Activated B cell treated with CpG ODN at 0.5 μM for 24 hours (primary cell): Measurements from ENCODE around the gene MAML2. TPM values are rescaled to one million over a fixed set of nuclear protein-coding genes. Genes with fewer than 3 reads are reported as not detected.

Experiments
- ATAC-seq: fragments of 200-7000 bp; cut with Tn5 transposase; one replicate; pipeline ENCODE4 v1.10.0; 2021; ENCODE audit warnings: low read depth, mild to moderate bottlenecking, moderate library complexity
- CTCF ChIA-PET: fragments of 350-600 bp; sonication (Branson Sonifier 250); formaldehyde crosslinking; loops from one replicate; lab custom pipeline; 2021; ENCODE audit warnings: antibody characterized with exemption; lab: Charles Lee
- POLR2A ChIA-PET: fragments of 350-600 bp; sonication (Branson Sonifier 250); formaldehyde crosslinking; loops from one replicate; lab custom pipeline; 2021; ENCODE audit warnings: antibody characterized with exemption; lab: Charles Lee
- DNase-seq: peaks from one replicate; pipeline ENCODE4 v3.0.0; 2022
- H3K27ac Mint-ChIP-seq: one replicate; pipeline ENCODE4 v1.8.0; 2020; ENCODE audit warnings: mixed read lengths
- H3K27me3 Mint-ChIP-seq: one replicate; pipeline ENCODE4 v1.8.0; 2021; ENCODE audit warnings: mixed read lengths
- H3K36me3 Mint-ChIP-seq: one replicate; pipeline ENCODE4 v1.8.0; 2021; ENCODE audit warnings: low read depth, mixed read lengths
- H3K4me1 Mint-ChIP-seq: one replicate; pipeline ENCODE4 v1.8.0; 2021; ENCODE audit warnings: mixed read lengths
- H3K4me3 Mint-ChIP-seq: one replicate; pipeline ENCODE4 v1.8.0; 2020; ENCODE audit warnings: mild to moderate bottlenecking, mixed read lengths
- H3K9me3 Mint-ChIP-seq: one replicate; pipeline ENCODE4 v1.8.0; 2020; ENCODE audit warnings: mixed read lengths
- CTCF ChIP-seq: fragments of 200-600 bp; IDR thresholded peaks from one replicate; pipeline ENCODE4 v1.8.0; 2022; ENCODE audit warnings: antibody characterized with exemption, mild to moderate bottlenecking
- intact Hi-C: fragments of 100-400 bp; cut with micrococcal nuclease; formaldehyde crosslinking; loops from one replicate; pipeline ENCODE4 v1.15.1; 2024
- total RNA-seq: library from RNA; stranded (reverse); gene quantifications from 2 replicates; pipeline ENCODE4 v1.2.3, GENCODE V29; 2022

The MAML2 gene
- total RNA-seq, 1 donor from 2014 or later = 24.8 TPM

GRCh38 chr11:96006037-96006436 is 337.0 kb downstream of the MAML2 start:
- intact Hi-C loops = no loop called here
- DNase-seq = no peak
- Mint-ChIP-seq H3K4me3 (no peak overlapping the region), H3K27ac (no peak overlapping the region), H3K27me3 (no peaks in the 10 kb centered on the region), H3K36me3 (peaks cover 4% of the 10 kb centered on the region), H3K4me1 (peaks cover 5% of the 10 kb centered on the region), H3K9me3 (no peaks in the 10 kb centered on the region)
- ChIA-PET POLR2A (no interaction called here), CTCF (no interaction called here)
- TF ChIP-seq CTCF = no peak
- ATAC-seq = no peak

GRCh38 chr11:96004862-96005261 is 338.1 kb downstream of the MAML2 start:
- no peak for TF ChIP-seq CTCF
- ChIA-PET CTCF (no interaction called here), POLR2A (no interaction called here)
- peaks cover 4% of the 10 kb centered on the region for H3K36me3 Mint-ChIP-seq
- no peak for ATAC-seq
- intact Hi-C loops = no loop called here
- no peak overlapping the region for H3K4me3 Mint-ChIP-seq
- no peaks in the 10 kb centered on the region for H3K4me1 Mint-ChIP-seq
- no peaks in the 10 kb centered on the region for H3K9me3 Mint-ChIP-seq
- DNase-seq = no peak
- no peaks in the 10 kb centered on the region for H3K27me3 Mint-ChIP-seq
- no peak overlapping the region for H3K27ac Mint-ChIP-seq

DNA sequence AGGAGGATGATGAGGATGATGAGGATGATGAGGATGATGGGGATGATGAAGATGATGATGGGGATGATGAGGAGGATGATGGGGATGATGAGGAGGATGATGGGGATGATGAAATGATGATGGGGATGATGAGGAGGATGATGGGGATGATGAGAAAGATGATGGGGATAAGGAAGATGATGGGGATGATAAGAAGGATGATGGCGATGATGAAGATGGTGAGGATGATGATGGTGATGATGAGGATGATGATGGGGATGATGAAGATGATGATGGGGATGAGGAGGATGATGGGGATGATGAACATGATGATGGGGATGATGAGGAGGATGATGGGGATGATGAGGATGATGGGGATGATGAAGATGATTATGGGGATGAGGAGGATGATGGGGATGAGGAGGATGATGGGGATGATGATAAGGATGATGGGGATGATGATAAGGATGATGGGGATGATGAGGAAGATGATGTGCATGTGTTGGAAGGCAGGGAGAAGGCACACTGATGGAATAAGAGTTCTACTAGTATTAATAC is 340.2 kb downstream of the MAML2 start:
- POLR2A ChIA-PET = no interaction called here
- Mint-ChIP-seq H3K27me3 (no peaks in the 10 kb centered on the region), H3K9me3 (no peaks in the 10 kb centered on the region), H3K27ac (no peak overlapping the region), H3K4me3 (no peak overlapping the region), H3K4me1 (no peaks in the 10 kb centered on the region), H3K36me3 (peaks cover 4% of the 10 kb centered on the region)
- intact Hi-C loops = no loop called here
- CTCF ChIA-PET = no interaction called here
- DNase-seq = no peak
- ATAC-seq = no peak
- no peak for TF ChIP-seq CTCF

DNA sequence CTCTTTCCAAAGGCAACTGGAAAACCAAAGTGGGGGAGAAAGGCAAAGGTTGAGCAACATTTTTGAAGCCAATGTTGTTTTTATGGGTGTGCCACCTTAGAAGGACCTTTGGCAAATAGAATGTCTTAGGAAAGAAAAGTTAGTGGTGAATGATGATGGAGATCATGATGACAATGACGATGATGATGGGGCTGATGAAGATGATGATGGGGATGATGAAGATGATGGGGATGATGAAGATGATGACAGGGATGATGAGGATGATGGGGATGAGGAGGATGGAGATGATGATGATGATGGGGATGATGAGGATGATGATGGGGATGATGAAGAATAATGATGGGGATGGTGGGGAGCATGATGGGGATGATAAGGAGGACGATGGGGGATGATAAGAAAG is 340.7 kb downstream of the MAML2 start:
- DNase-seq (no peak), ATAC-seq (no peak)
- H3K4me3 Mint-ChIP-seq = no peak overlapping the region
- TF ChIP-seq CTCF = no peak
- no peaks in the 10 kb centered on the region for H3K9me3 Mint-ChIP-seq
- no peak overlapping the region for H3K27ac Mint-ChIP-seq
- intact Hi-C loops = no loop called here
- no peaks in the 10 kb centered on the region for H3K4me1 Mint-ChIP-seq
- H3K27me3 Mint-ChIP-seq = no peaks in the 10 kb centered on the region
- ChIA-PET POLR2A (no interaction called here), CTCF (no interaction called here)
- H3K36me3 Mint-ChIP-seq = peaks cover 4% of the 10 kb centered on the region

DNA sequence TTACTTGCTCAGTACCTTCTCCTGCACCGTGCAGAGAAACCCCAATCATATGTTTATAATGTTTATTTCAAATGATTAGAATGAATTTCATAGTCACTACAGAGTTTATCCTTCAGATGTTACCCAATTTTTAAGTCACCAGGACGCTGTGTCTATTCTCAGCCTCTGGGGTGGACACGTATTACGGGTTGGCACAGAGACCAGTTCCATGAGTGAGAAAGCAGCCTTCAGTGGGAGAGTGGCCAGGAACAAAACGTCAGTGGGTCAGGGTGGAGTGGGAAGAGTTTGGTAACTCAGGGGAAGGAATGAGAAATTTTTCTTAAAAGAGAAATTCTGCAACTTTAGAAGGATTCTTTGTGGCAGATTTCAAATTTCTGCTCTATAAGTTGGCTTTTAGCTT is 342.0 kb downstream of the MAML2 start:
- no peak for TF ChIP-seq CTCF
- ChIA-PET CTCF (interaction anchor here (0.6 kb wide), 1 partner anchor 463 kb away, joined by 4 read pairs; no protein-coding TSS in a partner anchor), POLR2A (no interaction called here)
- intact Hi-C loops = no loop called here
- Mint-ChIP-seq H3K36me3 (peaks cover 4% of the 10 kb centered on the region), H3K9me3 (no peaks in the 10 kb centered on the region), H3K4me1 (no peaks in the 10 kb centered on the region), H3K27me3 (no peaks in the 10 kb centered on the region), H3K4me3 (no peak overlapping the region), H3K27ac (no peak overlapping the region)
- DNase-seq = no peak
- no peak for ATAC-seq
